CD4-positive, alpha-beta T cell treated with Interferon gamma for 1 hour (primary cell): ENCODE results near the gene ZNF165.
"Not testable (repeated sequence)": the region's sequence is repeated elsewhere in the genome, so short reads cannot be mapped to it uniquely, and the experiment has no call there.

Experiments
- DNase-seq: peaks from one replicate; pipeline ENCODE4 v3.0.0-alpha.2; 2020

Gene ZNF165

GRCh38 chr6:28122283-28122682 lies 41.9 kb downstream of the ZNF165 start:
- DNase-seq = not testable (repeated sequence)

GRCh38 chr6:28124350-28124970 lies 44.1 kb downstream of the ZNF165 start, which contains the start of gene ZSCAN16:
ZSCAN16 (plus strand) TSS chr6:28124609; CDS start chr6:28125444, 835 bp downstream.
- peak; percentile 80 for DNase-seq

- DNase-seq = no peak
Measured at GRCh38 chr6:28124971-28125353, 44.6 kb downstream of the ZNF165 start.

GRCh38 chr6:28125401-28125800 lies 45.0 kb downstream of the ZNF165 start:
- no peak for DNase-seq

GRCh38 chr6:28134015-28134414 lies 53.6 kb downstream of the ZNF165 start:
- no peak for DNase-seq

- no peak for DNase-seq
Measured at GRCh38 chr6:28134716-28135115, 54.3 kb downstream of the ZNF165 start.

GRCh38 chr6:28135393-28135792 lies 55.0 kb downstream of the ZNF165 start:
- no peak for DNase-seq

- peak; percentile 77 for DNase-seq
Measured at GRCh38 chr6:28136585-28137504, 56.5 kb downstream of the ZNF165 start.

GRCh38 chr6:28137505-28137981 lies 57.2 kb downstream of the ZNF165 start:
- peak; percentile 20 for DNase-seq
